Measurements from ENCODE around the gene DLGAP1.

Gene DLGAP1

DNA sequence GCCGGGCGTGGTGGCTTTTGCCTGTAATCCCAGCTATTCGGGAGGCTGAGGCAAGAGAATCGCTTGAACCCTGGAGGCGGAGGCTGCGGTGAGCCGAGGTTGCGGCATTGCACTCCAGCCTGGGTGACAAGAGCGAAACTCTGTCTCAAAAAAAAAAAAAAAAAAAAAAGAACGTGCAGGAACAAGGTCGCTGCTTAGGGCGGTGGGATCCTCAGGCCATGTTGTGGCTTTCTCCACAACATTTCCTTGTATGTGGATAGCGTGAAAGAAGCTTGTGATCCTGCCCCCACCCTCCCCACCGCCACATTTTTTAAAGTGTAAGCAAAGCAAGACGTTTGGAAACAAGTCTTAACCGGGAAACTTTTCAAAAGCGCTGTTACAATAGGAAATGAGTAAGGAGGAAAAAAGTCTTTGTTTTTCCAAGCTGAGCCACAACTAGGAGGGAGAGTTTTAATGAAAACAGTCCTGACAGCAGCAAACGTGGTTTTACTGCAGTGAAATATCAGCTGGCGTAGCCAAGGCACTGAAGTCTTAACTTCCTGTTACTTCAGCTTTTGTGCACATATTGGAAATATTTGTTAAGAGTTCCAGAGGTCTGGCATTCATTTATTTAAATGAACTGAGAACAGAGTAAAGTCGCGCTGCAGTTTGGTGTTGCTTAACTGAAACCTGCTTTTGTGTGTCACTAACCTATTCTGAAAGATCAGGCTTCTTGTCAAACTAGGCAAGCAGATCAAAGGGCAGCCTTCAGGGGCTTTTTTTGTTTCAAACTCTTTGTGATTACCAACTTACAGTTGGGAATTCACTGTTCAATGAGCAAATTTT is 1001.4 kb downstream of the DLGAP1 start:
- peak; percentile 80 for DNase-seq

DNA sequence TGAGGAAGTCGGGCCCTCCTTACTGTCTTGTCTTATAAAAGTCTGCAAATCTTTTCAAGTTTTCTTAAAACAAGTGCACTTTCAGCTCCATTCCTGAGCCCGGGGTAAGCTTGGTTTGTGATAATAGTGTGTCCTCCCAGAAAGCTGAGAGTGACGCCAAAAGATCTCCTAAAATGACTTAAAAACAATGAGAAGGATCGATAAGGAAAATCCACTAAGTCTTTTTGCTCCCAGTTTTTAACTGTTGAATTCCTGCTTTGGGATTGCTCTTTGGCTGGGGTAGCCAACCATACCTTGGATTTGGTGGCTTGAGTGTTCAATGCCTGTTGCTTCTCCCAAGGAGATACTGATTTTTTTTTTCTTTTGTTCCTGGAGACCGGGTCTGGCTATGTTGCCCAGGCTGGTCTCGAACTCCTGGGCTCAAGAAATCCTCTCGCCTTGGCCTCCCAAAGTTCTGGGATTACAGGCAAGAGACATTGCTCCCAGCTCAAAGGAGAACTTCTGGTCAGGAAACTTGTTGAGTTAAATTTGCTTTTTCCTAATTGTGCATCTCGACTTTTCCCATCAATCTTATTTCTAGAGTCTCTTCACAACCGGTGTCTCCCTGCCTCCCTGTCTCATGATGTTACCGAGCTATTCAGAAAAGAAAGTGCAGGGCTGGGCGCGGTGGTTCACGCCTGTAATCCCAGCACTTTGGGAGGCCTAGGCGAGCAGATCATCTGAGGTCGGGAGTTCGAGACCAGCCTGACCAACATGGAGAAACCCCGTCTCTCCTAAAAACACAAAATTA is 1002.2 kb downstream of the DLGAP1 start:
- DNase-seq, result no peak

DNA sequence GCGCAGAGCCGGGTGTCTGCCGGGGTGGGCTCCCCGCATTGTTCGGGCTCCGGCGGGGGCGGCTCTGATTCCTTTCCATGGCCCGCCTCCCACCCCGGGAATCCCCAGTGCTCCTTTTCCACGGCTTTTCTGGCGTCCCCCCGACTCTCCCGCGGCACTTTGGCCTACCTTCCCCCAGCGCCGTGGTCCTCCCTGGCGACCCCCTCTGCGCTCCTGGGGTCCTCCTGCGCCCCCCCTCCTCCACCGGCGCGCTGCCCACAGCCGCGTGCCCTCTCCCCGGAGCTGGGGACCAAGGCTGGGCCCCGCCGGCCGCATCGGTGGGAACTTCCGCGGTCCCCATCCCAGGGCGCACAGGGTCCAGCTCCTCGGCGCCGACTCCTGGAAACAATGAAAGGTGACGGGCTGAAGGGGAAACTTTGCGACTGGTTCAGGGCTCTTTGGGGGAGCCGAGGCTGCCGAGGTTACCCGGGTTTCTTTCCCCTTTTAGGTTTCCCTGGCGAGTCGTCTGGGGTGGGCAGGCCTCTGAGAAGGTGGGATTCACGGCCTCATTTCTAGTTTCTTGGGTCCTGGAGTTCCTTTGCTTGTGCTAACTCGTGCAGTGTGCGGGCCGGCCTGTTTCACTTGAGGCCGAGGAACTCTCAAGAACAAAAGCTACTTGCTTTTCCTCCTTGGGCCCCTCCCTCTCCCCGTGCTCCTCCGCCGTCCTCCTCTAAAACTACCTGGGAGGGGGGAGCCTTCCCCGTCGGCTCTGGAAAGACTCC is 1002.9 kb downstream of the DLGAP1 start:
- DNase-seq, result peak; percentile 42

DNA sequence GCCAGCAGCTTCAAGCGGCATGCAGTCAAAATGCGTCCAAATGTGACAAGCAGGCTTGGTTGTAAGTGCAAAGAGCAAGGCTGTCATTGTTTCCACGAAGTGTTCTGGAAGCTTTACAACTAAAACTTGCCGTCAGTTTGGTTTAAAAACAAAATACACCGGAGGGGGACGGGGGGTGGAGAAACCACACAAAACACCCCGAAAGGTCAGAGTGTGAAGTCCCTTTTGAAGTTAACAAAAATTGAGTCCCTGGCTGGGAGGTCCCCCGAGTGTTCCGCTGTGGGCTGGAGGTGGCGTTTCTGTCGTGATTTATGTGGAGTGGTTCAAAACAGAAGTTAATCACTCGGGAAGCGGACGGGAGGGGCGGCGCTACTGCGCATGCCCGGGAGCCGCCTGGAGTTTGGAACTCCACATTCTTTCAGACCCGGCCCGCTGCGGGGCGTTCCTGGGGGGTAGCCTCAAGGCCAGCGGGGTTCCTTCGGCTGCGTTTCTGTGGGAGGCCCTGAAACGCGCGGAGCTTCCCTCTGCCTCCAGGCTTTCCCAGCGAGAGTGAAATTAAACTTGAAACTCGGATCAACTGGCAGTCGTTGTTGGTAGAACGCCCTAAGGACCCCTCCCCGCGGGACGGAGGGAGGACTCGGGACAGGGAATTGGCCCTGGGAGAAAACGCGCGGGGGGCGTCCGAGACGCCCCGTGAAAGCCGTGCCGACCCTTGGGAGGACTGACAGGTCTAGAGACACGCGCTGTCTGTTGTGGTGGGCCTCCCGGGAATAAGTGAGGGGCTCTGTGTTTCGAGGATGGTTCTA is 1003.7 kb downstream of the DLGAP1 start:
- DNase-seq, result peak; percentile 89

DNA sequence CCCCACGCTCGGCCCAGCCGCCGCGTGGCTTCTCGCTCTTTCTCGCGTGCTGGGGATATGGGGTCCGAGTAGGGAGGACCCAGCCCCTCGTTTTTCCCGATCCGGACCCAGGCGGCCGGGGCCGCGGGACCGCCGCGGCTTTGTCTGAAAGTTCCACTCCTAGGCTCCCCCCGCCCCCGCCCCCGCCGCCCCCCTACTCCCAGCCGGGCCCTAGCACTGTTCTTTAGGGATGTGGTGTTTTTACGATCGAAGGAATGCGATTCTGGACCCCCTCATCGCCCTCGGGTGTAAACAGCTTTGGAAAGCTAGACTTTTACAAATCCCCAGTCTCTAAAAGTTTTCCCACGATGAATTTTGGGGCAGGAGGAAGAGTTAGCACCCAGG is 1004.3 kb downstream of the DLGAP1 start:
- DNase-seq, result no peak

DNA sequence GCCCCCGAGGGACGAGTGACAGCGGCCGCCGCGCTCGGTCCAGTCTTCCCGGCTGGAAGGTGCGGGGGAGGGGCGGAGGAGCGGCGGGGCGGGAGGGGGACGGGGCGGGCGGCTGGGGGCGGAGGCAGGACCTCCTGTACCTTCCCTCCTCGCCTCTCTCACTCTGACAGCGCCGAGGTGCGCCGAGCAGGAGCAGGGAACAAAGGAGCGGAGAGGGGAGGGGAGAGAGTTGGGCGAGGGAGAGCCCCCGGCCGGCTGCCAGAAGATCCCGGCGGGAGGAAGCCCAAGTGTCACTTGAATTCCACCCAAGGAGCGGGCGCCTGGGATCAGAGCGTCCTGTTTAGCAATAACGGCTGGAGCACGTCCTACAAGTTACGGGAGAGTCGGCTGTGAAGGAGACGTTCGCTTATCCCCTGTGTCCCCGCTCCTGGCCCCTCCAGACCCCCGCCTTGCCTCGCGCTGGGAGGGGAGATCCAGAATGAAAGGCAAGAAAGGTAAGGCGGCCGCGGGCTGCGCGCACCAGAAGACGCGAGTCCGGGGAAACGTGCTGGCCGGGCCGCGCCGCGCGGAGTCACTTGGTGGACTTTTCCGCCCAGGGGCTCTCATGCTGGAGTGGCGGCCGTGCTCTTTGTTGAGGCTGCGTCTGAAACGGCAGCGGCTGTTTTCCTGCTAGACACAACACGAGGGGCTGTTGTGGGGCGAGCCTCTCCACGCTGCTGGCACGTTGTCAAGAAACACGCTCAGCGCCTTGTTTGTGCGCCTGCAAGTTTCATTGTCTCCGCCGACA is 1004.9 kb downstream of the DLGAP1 start, which contains the start of gene TGIF1:
TSS of gene TGIF1 (plus strand) at position 161 of the 787 bp plus-strand sequence. CDS start at position 479, 318 bp downstream.
- DNase-seq, result peak; percentile 86

DNA sequence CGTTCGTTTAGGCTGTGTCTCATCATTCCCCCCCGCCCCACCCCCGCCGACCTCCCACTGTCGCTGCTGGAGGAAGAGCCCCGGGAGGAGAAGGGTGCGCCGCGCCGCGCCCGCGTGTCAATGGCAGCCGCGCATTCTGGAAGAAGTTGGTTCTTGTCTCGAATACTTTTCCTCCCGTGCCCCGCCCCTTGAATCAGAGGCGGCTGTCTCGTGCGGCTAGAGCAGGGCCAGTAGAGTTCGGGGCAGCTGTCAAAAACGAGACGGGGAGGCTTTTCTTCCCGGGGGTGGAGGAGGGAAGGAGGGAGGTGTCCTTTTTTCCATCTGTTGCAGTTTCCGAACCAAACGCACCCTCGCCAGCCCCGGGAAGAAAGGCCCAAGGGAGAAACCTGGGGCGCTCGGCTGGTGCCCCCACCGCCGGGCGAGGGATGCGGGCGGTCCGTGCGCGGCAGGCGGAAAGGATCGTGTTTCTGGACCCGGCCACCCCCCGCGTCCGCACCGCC is 1005.5 kb downstream of the DLGAP1 start:
- peak; percentile 91 for DNase-seq

DNA sequence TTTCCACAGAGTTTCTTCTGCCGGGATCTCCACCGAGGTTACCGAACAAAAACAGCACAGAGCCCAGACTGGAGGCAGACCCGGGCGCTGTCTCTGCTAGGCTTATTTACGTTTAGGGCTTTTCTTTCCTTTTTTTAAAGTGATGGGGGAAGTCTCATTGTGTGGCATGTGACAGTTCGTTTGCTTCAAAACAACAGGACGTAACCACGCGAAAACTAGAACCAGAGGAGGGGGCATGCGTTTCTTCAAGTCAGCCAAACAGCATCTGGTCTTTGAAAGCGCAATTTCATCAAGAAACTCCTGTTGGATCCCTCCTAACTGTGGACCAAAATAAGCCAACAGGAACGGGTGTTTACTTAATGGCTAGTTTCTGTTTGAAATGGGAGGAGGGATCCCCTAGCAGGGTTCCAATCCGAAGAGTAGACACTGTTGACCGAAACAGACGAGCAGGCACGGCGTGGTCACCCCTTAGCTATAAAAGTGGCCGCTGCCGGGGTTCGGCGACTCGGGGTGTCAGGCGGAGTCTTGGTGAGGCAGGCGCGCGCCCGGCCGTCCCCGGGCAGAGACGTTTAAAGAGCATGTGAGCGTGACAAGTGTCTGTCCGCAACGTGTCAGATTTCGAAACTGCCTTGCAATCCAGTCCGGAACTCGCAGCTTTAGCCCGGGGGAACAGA is 1006.1 kb downstream of the DLGAP1 start:
- DNase-seq, result peak; percentile 86

DNA sequence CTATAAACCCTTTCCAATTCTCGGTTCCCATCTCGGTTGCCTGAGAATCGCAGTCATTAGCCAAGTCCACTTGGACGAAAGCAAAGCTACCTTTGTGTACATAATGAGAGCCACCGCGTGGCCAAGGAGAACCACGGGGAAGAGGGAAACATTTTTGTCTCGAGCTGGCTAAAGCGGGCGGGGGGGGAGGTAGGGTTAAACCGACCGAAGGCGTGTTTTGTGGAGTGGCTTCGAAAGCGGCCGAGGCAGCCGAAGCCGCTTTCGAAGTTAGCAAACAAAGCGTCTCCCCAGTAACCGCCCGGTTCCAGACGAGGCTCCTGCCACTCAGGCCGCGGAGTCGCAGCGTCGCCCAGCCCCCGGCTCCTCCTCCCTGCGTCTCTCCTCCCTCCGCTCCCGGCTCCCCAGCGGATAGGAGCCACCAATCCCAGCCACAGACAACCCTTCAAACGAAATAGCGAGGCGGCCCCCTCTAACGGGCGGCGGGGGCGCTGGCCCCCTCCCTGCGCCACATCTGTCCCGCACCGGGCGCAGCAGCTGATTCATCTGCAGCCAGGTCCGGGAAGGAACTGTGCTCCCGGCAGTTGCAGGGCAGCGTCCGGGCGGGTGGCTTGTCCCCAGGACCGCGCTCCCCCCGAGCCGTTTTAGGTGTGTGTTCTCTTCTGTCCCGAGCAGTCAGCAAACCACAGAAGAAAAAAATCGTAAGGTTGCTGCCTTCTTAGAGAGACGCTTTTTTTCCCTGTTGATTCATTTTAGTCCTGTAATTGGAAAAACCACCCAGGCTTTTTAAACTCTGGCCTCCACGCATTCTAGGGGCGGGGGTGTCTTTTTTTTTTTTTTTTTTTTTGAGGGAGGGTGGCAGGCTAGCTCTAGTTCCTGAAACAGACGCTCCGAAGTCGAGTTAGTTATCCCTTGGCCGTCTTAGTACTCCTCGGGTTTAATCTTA is 1006.9 kb downstream of the DLGAP1 start:
- peak; percentile 98 for DNase-seq

DNA sequence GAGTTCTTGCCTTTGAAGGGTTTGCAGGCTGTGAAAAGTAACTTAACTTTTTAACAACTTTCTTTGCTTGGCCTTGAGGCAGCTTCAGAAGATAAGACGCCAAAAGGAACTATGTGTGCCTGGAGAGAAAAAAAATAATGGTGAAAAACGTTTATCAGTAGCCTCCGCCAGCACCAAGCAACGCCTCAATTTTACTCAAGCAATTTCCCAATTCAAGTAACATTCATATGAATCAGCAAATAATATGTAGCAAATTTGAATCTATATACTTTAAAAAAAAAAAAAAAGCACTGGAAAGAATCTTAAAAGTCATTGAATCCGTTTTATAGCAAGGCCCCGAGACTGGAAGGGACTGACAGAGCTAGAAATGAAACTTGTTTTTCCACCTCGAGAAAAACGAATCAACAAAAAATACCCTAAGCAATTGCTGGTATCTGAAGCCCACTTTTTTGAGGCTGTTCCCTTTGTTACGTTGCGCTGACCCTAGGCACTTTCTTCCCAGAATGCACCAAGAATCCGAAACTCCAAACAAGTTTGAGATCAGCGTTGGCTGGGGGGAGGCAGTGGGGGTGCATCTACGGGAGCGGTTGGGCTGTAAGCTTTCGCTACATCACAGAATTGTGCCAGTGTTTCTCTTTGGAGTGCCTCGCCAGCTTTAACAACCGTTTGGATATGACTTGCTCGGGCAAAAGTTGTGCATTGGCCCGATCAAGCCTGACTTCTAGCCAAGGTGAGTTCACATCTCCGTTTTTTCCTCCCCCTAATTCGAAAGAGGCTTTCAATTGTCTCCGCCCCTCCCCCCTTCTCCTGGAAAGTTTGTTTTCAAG is 1007.8 kb downstream of the DLGAP1 start:
- peak; percentile 56 for DNase-seq

Data from NCI-H226 (cell line).